GM19240 (cell line): ENCODE results near the gene UBIAD1.
"Not testable (repeated sequence)": the region's sequence is repeated elsewhere in the genome, so short reads cannot be mapped to it uniquely, and the experiment has no call there.

Experiments
- DNase-seq: peaks from one replicate; pipeline ENCODE4 v3.0.0; 2011; ENCODE audit warnings: low spot score; ENCODE audit not compliant: insufficient read length

Gene UBIAD1, protein sequence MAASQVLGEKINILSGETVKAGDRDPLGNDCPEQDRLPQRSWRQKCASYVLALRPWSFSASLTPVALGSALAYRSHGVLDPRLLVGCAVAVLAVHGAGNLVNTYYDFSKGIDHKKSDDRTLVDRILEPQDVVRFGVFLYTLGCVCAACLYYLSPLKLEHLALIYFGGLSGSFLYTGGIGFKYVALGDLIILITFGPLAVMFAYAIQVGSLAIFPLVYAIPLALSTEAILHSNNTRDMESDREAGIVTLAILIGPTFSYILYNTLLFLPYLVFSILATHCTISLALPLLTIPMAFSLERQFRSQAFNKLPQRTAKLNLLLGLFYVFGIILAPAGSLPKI

DNA sequence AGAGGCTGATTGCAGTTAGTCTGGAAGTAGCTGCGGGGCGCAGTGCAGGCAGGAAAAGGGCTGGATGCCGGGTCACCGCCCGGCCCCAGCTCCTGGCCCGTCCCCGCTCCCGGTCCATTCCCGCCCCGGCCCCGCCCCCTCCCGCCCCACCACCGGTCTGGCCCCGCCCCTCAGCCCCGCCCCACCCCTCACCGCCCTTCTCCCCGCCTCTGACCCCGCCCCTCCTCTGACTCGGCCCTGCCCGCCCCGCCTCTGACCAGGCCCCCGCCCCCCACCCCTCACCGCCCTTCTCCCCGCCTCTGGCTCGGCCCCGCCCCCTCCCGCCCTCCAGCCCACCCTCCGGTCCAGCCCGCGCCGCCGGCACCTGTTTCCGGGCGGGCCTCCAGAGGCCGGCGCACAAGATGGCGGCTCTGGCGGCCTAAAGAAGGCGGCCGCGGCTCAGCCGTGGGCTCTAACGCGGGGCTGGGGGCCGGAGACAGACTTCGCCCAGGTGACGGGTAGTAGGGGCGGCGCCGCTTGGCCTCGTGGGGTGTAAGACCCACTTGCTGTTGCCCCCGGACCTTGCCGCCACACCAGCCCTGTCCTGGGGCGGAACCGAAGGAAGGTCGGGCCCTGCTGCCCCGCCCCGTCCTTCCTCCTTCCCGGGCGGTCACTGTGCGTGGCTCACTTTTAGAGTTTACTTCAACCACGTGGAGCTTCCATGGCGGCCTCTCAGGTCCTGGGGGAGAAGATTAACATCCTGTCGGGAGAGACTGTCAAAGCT lies at the start of gene UBIAD1:
TSS of gene UBIAD1 (plus strand) at position 367 of the 763 bp plus-strand sequence. CDS start at position 701, 334 bp downstream.
- peak; percentile 63 for DNase-seq

DNA sequence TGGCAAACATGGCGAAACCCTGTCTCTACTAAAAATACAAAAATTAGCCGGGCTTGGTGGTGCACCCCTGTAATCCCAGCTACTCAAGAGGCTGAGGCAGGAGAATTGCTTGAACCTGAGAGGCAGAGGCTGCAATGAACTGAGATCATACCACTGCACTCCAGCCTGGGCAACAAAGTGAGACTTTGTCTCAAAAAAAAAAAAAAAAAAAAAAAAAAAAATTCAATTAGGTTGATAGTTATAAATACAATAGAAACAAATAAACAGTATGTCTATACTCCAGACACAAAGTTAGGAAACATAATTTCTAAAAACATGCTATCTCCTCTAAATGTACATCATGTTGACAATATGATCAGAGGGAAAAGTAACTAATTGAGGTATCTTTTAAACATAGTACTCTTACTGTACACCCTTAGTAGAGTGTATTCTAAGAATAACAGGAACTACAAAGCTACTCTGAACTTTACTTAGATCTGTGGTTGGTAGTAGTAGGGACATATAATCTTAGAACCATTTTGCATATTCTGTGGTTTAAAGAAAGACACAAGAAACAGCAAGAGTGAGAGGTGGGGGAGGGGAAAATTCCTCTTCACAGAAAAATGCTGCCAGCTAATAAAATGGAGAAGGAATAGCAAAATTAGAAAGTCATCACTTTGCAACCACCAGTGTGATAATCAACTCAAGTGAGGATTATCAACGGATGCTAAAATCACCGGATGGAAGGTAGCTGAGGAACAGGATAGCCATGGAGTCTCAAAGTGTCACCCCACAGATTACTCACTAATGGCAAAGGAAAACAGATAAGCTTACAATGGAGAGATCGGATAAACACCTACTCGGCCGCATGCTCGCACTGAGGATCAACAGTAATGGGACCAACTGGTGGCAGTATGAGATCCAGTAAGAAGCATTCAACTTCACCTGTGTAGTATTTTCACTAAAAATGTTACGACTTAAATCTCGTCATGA lies 45.6 kb upstream of the UBIAD1 start:
- DNase-seq, result peak; percentile 23

DNA sequence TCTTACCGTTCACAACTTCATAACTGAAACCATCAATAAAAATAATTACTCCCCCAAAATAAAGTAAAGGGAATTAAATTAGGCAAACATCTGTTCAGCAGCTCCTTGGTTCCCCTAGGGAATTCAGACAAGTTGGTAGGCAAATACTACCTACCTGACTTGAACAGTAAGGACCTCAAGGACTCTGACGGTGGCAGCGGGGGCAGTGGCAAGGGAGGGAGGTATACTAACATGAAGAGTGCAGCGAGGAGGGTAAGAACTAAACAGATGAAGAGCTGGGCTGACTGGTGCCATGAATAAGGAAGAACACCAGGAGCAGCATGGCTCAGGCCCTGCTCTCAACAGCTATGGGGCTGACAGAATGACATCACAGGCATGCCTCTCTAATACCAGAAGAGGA lies 43.8 kb upstream of the UBIAD1 start:
- no peak for DNase-seq

DNA sequence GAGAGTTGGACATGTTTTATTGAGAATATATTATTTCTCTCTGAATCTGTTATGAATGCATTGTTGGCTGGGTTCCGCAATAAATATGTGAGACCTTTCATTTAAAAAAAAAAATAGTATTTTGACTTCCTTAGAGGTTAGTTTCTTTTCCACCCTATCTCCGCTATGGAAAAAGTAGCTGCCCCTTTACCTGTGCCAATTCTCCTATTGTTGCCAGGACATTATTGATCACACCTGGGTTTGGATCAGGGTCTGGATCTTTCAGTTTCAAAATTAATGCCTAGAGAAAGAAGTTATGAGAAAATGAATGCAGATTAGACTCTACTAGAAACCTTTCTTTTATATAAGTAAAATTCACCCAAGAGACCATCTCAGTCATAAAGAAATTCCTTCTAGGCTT lies 39.8 kb upstream of the UBIAD1 start:
- no peak for DNase-seq

DNA sequence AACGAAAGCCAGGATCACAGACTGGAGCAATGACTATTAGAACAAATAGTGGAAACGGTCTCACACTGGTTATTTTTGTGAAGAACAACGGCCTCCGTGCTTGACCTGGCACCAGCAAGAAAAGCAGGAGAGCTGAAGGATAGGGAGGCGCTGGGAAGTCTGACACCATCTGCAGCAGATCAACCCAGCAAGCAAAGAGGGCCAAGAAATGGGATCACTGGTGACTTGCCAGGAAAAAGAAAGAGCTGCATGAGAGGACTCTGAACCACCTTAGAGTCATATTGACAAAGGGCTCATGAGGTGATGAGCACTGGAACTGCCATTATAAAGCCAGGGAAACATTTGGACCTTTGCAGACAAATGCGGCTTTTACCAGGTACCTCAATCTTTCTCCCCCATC lies 35.6 kb upstream of the UBIAD1 start:
- DNase-seq, result no peak

DNA sequence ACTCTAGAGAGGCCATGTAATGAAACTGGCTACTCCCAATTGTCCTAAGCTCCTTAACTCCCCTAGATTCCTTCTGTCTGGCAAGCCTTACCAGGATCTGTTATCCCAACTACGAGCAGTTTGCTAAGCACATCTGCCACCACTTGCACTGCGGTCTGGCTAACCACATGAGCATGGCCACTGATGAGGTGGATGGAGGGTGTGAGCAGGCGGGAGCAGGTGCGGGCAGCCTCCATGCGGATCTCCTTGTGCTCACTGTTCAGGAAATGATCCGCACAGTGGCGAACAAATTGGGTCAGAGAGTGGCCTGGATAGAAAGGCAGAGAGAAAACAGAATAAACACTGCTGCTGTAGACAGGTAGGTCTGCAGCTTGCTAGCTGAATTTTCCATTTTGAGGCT lies 34.7 kb upstream of the UBIAD1 start:
- no peak for DNase-seq

DNA sequence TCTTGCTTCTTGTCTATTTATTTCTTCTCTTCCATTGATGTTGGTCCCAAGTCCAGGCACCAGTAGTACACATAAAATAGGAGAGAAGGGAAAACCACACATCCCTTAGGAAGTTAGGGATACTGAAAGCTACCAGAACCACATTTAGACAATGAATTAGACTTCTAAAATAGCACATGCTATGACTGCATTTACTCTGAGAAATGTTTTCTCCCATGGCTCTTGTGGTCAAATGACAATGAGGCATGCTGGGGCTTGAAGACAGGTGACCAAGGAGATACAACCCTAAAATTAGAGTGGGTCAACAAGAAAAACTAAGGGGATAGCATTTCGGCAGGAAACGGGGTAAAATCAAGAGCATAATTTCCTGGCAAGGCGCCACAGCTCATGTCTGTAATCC lies 27.8 kb upstream of the UBIAD1 start:
- no peak for DNase-seq

DNA sequence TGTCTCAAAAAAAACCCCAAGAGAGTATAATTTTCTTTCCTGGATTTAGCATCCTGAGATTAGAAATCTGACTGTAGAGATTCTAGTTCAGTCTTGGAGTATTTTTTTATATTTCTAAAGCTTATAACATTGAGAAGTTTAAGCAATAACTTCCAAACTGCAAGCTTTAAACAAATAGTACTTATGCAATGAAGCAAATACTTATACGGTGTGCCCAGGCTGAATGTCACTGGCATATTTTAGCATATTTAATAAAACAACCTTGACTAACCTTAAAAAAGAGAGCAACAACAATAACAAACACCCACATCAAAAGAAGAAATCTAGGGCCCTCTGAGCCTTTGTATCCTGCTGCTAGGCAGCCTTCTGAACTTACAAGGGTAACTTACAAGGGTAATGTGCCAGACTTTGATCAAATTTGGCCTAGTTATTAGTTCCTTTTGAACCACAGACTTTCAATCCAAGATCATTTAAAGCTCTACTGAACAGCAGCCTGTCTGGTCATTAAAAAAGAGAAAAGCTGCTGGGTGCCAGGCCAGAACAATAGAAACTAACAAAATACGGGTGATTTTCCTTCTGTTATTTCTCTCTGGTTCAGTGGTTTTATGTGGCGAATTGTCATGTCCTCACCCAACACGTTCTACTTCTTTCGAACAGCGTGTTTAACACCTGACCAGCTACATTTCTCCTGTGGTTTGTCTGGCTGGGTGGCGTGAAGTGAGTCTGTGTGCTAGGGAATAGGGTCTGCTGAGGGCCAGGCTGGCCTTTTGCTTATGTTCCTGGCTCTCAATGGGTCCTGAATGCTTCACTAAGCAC lies 26.9 kb upstream of the UBIAD1 start:
- no peak for DNase-seq

DNA sequence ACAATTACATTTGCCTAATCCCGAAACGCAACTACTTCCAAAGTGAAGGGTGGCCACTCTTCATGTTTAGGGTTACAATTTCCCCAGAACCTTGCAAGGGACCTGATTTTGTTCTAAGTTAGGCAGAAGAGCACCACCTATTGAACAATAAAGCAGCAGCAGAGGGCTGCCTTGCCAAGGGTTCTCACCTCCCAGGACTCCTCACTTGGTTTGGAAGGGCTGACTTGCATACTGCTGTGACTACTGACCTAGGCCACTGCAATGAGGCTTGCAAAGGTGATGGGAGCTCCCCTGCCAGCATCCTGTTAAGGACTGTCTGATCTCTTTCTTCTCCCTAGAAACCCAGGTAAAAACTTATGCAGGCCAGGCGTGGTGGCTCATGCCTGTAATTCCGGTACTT lies 24.8 kb upstream of the UBIAD1 start:
- no peak for DNase-seq

DNA sequence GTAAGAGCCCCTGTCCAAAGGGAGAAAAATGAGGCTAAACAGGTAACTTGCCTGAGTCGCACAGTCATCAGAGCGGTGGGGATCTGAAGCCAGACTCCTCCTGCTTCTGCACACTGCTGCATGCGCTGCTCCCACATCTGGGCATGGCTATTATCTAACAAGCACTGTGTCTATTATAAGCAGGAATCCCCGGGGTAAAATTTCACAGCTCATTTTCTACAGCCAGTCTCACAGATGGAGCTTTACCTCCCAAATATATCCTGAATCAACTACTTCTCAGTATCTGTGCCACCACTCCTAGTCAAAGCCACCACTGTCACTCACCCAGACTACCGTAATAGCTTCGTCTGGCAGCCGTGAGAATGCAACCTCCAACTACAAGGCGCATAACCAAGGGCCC lies 20.5 kb upstream of the UBIAD1 start:
- DNase-seq, result no peak

DNA sequence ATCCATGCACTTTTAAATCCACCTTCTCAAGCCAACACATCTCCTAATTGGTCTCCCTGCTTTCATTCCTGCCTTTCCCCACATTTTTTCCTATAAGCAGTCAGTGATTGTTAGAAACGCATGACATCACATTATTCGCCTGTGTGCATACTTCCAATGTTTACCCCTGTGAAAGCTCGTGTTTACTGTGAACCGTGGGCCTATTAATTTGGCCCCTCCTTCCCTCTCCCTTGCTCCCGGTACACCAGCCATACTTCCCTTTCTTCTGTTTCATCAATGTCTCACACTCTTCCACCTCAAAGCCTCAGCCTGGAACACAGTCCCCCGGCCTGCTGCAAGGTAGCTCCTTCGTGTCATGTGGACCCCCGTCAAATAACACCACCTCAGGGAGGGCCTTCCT lies 19.8 kb upstream of the UBIAD1 start:
- DNase-seq, result no peak

DNA sequence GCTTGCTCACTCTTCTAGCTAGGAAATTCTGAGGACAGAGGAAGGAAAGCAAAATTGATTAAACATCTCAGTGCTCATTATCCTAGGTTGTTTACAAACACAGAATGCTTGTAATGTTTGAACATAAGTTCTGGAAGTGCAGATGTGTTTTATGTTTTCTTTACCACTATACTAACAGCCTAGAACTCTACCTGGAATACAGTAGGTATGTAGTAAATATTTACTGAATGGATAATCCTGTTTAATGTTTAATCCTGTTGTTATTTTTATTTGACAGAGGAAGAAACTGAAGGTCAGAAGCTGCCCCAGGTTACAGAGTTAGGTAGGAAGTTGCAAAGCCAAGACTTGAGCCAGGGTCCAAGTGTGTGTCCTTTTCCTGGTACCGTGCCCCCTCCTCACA lies 16.7 kb upstream of the UBIAD1 start:
- DNase-seq, result no peak

DNA sequence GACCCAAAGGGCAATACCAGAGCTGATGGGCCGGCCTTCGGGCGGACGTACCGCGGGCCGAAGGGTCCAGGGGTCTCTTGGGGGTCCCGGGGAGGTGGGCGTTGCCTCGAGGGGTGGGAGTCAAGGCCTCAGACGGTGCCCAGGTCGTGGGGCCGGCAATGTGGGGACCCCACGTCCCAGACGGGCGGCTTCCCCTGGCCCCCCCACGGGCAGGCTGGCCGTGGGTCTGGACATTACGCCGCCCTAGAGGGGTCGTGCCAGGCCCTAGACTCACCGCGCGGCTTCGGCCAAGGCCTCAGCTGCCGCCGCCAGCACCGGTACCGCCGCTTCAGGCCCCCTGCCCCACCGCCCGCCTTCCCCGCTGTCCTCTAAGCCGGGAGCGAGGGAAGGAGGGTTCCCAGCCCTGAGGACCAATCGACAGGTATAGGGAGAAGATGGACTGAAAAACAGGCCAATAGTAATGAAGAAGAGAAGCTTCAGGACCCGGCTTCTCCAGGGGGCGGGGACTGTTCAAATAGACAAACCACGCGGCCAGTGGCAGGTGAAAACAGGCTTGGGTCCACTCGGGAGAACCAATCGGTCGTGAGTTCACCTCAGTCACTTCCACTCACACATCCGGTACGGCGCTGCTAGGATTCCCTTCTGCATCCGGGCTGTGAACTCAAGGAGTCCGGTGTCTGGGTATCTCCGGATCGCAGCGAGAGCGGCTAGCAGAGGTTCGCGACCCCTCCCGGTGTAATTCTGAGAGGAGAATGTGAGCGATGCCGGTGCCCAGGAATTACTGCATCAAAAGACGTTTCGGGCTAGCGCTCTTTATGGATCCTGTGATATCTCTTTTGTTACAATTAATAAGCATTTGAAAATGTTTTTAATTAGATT lies 10.6 kb upstream of the UBIAD1 start, which contains the start of gene MTOR:
TSS of gene MTOR (minus strand) at position 381 of the 879 bp plus-strand sequence. CDS start 3,142 bp downstream, outside the sequence.
- peak; percentile 95 for DNase-seq

DNA sequence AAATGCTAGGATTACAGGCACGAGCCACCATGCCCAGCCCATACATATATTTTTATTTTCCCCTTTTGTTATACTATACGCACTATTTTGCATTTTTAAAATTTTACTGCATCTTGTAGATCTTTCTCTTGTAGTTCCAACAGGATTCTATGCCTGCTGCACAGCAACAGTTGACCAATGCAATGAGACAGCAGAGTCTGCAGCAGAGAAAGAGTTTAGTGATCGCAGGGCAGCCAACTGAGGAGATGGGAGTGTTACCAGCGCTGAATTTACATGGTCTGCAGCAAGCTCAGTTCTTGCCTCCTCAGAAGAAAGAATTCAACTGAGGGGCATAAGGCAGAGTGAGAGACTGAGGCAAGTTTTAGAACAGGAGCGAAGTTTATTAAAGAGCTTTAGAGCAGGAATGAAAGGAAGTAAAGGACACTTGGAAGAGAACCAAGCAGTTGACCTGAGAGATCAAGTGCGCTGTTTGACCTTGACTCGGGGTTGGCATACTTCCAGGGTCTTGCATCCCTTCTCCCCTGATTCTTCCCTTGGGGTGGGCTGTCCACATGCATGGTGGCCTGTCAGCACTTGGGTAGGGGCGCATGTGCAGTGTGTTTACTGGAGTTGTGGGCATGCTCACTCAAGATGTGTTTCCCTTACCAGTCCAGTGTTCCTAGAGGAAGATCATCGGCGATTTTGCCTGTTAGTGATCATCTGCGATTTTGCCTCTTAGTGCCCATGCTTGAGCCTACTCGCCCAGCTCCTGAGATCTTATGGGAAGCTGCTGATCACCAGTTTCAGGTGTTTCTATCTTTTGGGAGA lies 6.5 kb upstream of the UBIAD1 start:
- DNase-seq, result no peak

DNA sequence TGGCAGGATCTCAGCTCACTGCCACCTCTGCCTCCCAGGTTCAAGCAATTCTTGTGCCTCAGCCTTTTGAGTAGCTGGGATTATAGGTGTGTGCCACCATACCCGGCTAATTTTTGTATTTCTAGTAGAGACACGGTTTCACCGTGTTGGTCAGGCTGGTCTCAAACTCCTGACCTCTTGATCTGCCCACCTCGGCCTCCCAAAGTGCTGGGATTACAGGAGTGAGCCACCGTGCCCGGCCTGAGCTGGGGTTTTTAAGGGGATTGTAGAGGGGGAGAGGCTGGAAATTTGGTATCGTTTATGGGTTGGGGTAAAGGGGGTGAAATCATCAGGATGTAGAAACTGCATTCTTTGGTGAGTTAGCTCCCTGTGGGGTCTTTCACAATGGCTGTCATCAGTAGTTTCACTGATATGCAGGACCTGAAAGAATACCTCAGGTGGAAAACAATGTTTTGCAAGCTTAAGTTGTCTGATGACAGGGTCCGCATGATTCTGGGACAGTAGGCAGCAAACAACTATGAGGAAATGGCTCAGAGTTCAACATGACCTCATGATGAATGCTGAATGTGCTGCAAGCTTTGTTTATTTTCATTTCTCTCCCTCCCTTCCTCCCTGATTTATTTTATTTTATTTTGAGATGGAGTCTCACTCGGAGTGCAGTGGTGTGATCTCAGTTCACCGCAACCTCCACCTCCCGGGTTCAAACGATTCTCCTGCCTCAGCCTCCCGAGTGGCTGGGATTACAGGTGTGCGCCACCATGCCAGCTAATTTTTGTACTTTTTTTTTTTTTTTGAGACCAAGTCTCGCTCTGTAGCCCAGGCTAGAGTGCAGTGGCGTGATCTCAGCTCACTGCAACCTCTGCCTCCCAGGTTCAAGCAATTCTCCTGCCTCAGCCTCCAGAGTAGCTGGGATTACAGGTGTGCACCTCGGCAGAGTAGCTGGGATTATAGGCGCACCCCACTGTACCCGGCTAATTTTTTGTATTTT lies 5.4 kb upstream of the UBIAD1 start:
- not testable (repeated sequence) for DNase-seq

DNA sequence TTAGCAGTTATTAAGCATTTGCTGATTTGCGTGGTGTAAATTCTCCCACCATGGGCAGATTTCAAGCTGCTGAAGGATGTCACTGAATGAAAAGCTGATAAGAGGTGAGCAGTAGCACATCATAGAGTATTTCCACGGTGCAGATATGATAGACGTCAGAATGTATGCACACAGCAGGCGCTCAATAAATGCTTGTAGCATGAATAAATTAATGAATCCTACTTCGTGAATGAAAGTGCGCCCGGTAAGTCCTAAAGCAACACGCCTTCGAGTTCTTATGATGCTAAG lies 510 bp upstream of the UBIAD1 start:
- DNase-seq, result no peak

DNA sequence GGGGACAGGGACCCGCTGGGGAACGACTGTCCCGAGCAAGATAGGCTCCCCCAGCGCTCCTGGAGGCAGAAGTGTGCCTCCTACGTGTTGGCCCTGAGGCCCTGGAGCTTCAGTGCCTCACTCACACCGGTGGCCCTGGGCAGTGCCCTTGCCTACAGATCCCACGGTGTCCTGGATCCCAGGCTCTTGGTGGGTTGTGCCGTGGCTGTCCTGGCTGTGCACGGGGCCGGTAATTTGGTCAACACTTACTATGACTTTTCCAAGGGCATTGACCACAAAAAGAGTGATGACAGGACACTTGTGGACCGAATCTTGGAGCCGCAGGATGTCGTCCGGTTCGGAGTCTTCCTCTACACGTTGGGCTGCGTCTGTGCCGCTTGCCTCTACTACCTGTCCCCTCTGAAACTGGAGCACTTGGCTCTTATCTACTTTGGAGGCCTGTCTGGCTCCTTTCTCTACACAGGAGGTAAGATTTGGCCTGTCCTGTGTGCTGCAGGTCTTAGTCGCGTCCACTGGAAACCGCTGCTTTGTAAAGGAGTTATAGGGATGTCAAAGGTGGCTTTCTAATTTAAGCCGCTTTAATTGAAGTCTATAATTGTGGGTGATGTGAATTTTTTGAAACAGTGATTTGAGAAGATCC lies 717 bp downstream of the UBIAD1 start:
- no peak for DNase-seq
